ENCODE measurements around the gene PRDM4. TPM values are rescaled to one million over a fixed set of nuclear protein-coding genes. Genes with fewer than 3 reads are reported as not detected.

PRDM4 gene
- total and polyA plus RNA-seq, 2 of the 13 experiments (the other 11 are each of a cell fraction or from before 2014, with no cell fraction given), result 9.9 to 15.3 TPM

DNA sequence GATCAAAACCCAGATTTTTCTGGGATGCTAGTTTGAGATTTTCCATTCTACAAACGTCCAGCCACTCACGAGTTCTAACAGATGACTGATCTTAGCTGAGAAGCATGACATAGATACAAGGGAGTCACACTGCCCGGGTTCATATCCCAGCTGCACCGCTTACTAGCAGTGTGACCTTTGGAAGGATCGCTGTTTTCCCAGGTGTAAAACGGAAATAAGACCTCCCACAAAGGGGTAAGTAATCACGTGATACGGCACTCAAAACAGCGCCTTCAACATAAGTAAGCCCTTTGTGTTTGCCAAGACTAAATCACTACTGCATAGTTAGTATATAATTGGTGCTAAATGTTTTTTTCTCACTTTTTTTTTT lies 76.0 kb downstream of the PRDM4 start (continued):
- TF ChIP-seq, protein P1, sequence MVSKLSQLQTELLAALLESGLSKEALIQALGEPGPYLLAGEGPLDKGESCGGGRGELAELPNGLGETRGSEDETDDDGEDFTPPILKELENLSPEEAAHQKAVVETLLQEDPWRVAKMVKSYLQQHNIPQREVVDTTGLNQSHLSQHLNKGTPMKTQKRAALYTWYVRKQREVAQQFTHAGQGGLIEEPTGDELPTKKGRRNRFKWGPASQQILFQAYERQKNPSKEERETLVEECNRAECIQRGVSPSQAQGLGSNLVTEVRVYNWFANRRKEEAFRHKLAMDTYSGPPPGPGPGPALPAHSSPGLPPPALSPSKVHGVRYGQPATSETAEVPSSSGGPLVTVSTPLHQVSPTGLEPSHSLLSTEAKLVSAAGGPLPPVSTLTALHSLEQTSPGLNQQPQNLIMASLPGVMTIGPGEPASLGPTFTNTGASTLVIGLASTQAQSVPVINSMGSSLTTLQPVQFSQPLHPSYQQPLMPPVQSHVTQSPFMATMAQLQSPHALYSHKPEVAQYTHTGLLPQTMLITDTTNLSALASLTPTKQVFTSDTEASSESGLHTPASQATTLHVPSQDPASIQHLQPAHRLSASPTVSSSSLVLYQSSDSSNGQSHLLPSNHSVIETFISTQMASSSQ (IDR thresholded peaks at IDR 0.05; ENCODE audit: low read depth), result no peak
- TF ChIP-seq, protein P1 (CRISPR knock-in tag; IDR thresholded peaks at IDR 0.05; ENCODE audit: borderline replicate concordance), result no peak
- TF ChIP-seq TMF1 (CRISPR knock-in tag; IDR thresholded peaks at IDR 0.05; ENCODE audit: low read depth), result no peak
- no peak for TF ChIP-seq THYN1 (CRISPR knock-in tag; IDR thresholded peaks at IDR 0.05; ENCODE audit: borderline replicate concordance, low read depth)
- peak; percentile 63; the same call in 1 of the 2 replicates for TF ChIP-seq TFE3 (CRISPR knock-in tag; IDR thresholded peaks at IDR 0.05)
- no peak for TF ChIP-seq ZNF512B (CRISPR knock-in tag; IDR thresholded peaks at IDR 0.05; ENCODE audit: borderline replicate concordance)
- TF ChIP-seq ZSCAN12 (CRISPR knock-in tag; IDR thresholded peaks at IDR 0.05), result no peak
- TF ChIP-seq ZKSCAN8 (CRISPR knock-in tag; IDR thresholded peaks at IDR 0.05; ENCODE audit: borderline replicate concordance), result 0 out of 2 replicates have a peak, but pooled peaks have one; percentile 36
- no peak for TF ChIP-seq ZNF225 (CRISPR knock-in tag; IDR thresholded peaks at IDR 0.05)
- no peak for TF ChIP-seq FOXA1 (IDR thresholded peaks at IDR 0.05)
- peak; percentile 6; the same call in 1 of the 2 replicates for TF ChIP-seq FOXA1 (CRISPR knock-in tag; IDR thresholded peaks at IDR 0.05)
- no peak; the same call in 1 of the 2 replicates for TF ChIP-seq IRF2 (CRISPR knock-in tag; IDR thresholded peaks at IDR 0.05)
- peak; percentile 52 for TF ChIP-seq ZEB1 (IDR thresholded peaks at IDR 0.05; ENCODE audit: insufficient replicate concordance, low read depth)
- TF ChIP-seq ELF3 (CRISPR knock-in tag; IDR thresholded peaks at IDR 0.05), result peak; percentile 55
- no peak for TF ChIP-seq CHD2 (IDR thresholded peaks at IDR 0.05; ENCODE audit: low read depth, low read length)
- TF ChIP-seq CREB1 (IDR thresholded peaks at IDR 0.05), result no peak
- TF ChIP-seq CREB1 (CRISPR knock-in tag; IDR thresholded peaks at IDR 0.05), result no peak
- TF ChIP-seq ZBTB8A (CRISPR knock-in tag; IDR thresholded peaks at IDR 0.05; ENCODE audit: borderline replicate concordance, low read depth), result no peak
- no peak for TF ChIP-seq E2F1 (CRISPR knock-in tag; IDR thresholded peaks at IDR 0.05)
- peak; percentile 66; the same call in 1 of the 2 replicates for TF ChIP-seq SOX5 (CRISPR knock-in tag; IDR thresholded peaks at IDR 0.05; ENCODE audit: borderline replicate concordance)
- TF ChIP-seq, protein P2, sequence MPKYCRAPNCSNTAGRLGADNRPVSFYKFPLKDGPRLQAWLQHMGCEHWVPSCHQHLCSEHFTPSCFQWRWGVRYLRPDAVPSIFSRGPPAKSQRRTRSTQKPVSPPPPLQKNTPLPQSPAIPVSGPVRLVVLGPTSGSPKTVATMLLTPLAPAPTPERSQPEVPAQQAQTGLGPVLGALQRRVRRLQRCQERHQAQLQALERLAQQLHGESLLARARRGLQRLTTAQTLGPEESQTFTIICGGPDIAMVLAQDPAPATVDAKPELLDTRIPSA (CRISPR knock-in tag; IDR thresholded peaks at IDR 0.05; ENCODE audit: borderline replicate concordance), result no peak
- TF ChIP-seq ZNF703 (CRISPR knock-in tag; IDR thresholded peaks at IDR 0.05; ENCODE audit: borderline replicate concordance), result no peak
